Measurements from ENCODE around the gene CRYBB3. TPM values are rescaled to one million over a fixed set of nuclear protein-coding genes. Genes with fewer than 3 reads are reported as not detected.

Gene CRYBB3
- total RNA-seq, 4 donors from 2014 or later: not detected

GRCh38 chr22:25169278-25170031 lies 30.2 kb upstream of the CRYBB3 start:
- no peak overlapping the region for H3K4me3 ChIP-seq
- DNase-seq: no peak
- H3K36me3 ChIP-seq: no peaks in the 10 kb centered on the region
- no peaks in the 10 kb centered on the region for H3K27me3 ChIP-seq
- H3K4me1 ChIP-seq: no peaks in the 10 kb centered on the region
- TF ChIP-seq POLR2A (IDR thresholded peaks at IDR 0.05): no peak
- TF ChIP-seq CTCF (IDR thresholded peaks at IDR 0.05): no peak
- no peak overlapping the region for H3K27ac ChIP-seq
- no peaks in the 10 kb centered on the region for H3K9me3 ChIP-seq
- intact Hi-C loops (cut with DNase I; ENCODE audit: low total_unique reads): no loop called here

- intact Hi-C loops (cut with DNase I; ENCODE audit: low total_unique reads): no loop called here
- Histone ChIP-seq H3K4me3 (no peak overlapping the region), H3K27ac (no peak overlapping the region), H3K27me3 (no peaks in the 10 kb centered on the region), H3K36me3 (no peaks in the 10 kb centered on the region), H3K9me3 (no peaks in the 10 kb centered on the region), H3K4me1 (no peaks in the 10 kb centered on the region)
- no peak for DNase-seq
- TF ChIP-seq POLR2A (IDR thresholded peaks at IDR 0.05) (no peak), CTCF (IDR thresholded peaks at IDR 0.05) (no peak)
These were observed 29.2 kb upstream of the CRYBB3 start for GRCh38 chr22:25170426-25170980.

- H3K4me1 ChIP-seq: no peaks in the 10 kb centered on the region
- TF ChIP-seq POLR2A (IDR thresholded peaks at IDR 0.05) (no peak), CTCF (IDR thresholded peaks at IDR 0.05) (peak in 3 of 4 experiments; percentile 5 to 47 (median 32))
- no peak overlapping the region for H3K27ac ChIP-seq
- no peaks in the 10 kb centered on the region for H3K27me3 ChIP-seq
- H3K4me3 ChIP-seq: no peak overlapping the region
- no peaks in the 10 kb centered on the region for H3K9me3 ChIP-seq
- intact Hi-C loops (cut with DNase I; ENCODE audit: low total_unique reads): no loop called here
- no peak for DNase-seq
- H3K36me3 ChIP-seq: no peaks in the 10 kb centered on the region
These were observed 27.5 kb upstream of the CRYBB3 start for GRCh38 chr22:25172153-25172552.

- no peaks in the 10 kb centered on the region for H3K9me3 ChIP-seq
- no peaks in the 10 kb centered on the region for H3K4me1 ChIP-seq
- H3K27ac ChIP-seq: no peak overlapping the region
- TF ChIP-seq CTCF (IDR thresholded peaks at IDR 0.05) (no peak), POLR2A (IDR thresholded peaks at IDR 0.05) (no peak)
- no peak overlapping the region for H3K4me3 ChIP-seq
- no peak for DNase-seq
- no peaks in the 10 kb centered on the region for H3K36me3 ChIP-seq
- intact Hi-C loops (cut with DNase I; ENCODE audit: low total_unique reads): no loop called here
- H3K27me3 ChIP-seq: no peaks in the 10 kb centered on the region
These were observed 25.3 kb upstream of the CRYBB3 start for GRCh38 chr22:25174156-25174887.

- DNase-seq: no peak
- intact Hi-C loops (cut with DNase I; ENCODE audit: low total_unique reads): no loop called here
- TF ChIP-seq CTCF (IDR thresholded peaks at IDR 0.05) (no peak), POLR2A (IDR thresholded peaks at IDR 0.05) (no peak)
- Histone ChIP-seq H3K4me1 (no peaks in the 10 kb centered on the region), H3K27me3 (no peaks in the 10 kb centered on the region), H3K36me3 (no peaks in the 10 kb centered on the region), H3K9me3 (no peaks in the 10 kb centered on the region), H3K4me3 (no peak overlapping the region), H3K27ac (no peak overlapping the region)
These were observed 24.7 kb upstream of the CRYBB3 start for GRCh38 chr22:25174888-25175411.

Measured in uterus (tissue), 4 donors.